Frontal cortex (tissue), 4 donors: ENCODE results near the gene HAUS1. TPM values are rescaled to one million over a fixed set of nuclear protein-coding genes. Genes with fewer than 3 reads are reported as not detected.
A peak's percentile ranks its signal among the peaks of the same experiment; 100 is the strongest.

Experiments
- DNase-seq, 2 donors: peaks; one replicate each; pipeline ENCODE4 v3.0.0; 2012; ENCODE audit warnings: low spot score in 2 of 2
- FAIRE-seq: peaks from 2 replicates; lab custom pipeline; 2012; peaks lifted over from hg19 to GRCh38; lab: Jason Lieb, UNC
- small RNA-seq: library from RNA; depleted of rRNA; stranded (forward); fragments of <200 nt; gene quantifications from one replicate; pipeline ENCODE3, GENCODE V24; 2014
- total RNA-seq: library from RNA; depleted of rRNA; stranded (reverse); fragments of >200 nt; gene quantifications from one replicate; pipeline ENCODE4 v1.2.3, GENCODE V29; 2014
- donor health status: control.
- donor health status: control.
- donor health status: control.

HAUS1 gene
- total RNA-seq, 1 donor from 2014 or later: 39.1 TPM

GRCh38 chr18:46174342-46175041, 70.3 kb downstream of the HAUS1 start:
- DNase-seq (peak; percentile 41 to 44), FAIRE-seq (no peak)

GRCh38 chr18:46176001-46176400, 71.8 kb downstream of the HAUS1 start:
- FAIRE-seq (no peak), DNase-seq (no peak)

Small RNA genes within 50 kb of the gene (small RNA-seq; reads per million reads assigned to genes)
- gene RNU6-1278P (not detected), gene RNY4P37 (0.18 reads per million)

Other genes starting within 250 kb of the HAUS1 start
- 26.1 TPM for gene EPG5, start 137.1 kb upstream of the HAUS1 start, total RNA-seq
- gene PSTPIP2, start 32.1 kb upstream of the HAUS1 start, total RNA-seq: 0.41 TPM
- gene ATP5F1A, start 6.1 kb upstream of the HAUS1 start, total RNA-seq: 812 TPM